Smooth muscle cell (in vitro differentiated cells): ENCODE results near the gene ARHGAP42. TPM values are rescaled to one million over a fixed set of nuclear protein-coding genes. Genes with fewer than 3 reads are reported as not detected.
"Not testable (repeated sequence)": the region's sequence is repeated elsewhere in the genome, so short reads cannot be mapped to it uniquely, and the experiment has no call there.

Experiments used
- DNase-seq: peaks from one replicate; lab custom pipeline; 2025; ENCODE audit not compliant: unreplicated experiment; lab: John Stamatoyannopoulos, UW
- H2AFZ ChIP-seq: fragments of 200-600 bp; sonication (generic); 2 replicates; pipeline ENCODE4 v1.6.0; 2016; ENCODE audit warnings: antibody characterized with exemption, low read depth, mild to moderate bottlenecking
- H3F3A ChIP-seq: fragments of 200-600 bp; sonication (generic); 2 replicates; pipeline ENCODE4 v1.6.0; 2017; ENCODE audit warnings: antibody characterized with exemption, low read depth
- H3K27ac ChIP-seq: fragments of 200-600 bp; sonication (generic); 2 replicates; pipeline ENCODE4 v1.5.1; 2016; ENCODE audit warnings: low read depth, mild to moderate bottlenecking
- H3K27me3 ChIP-seq: fragments of 200-600 bp; sonication (generic); 2 replicates; pipeline ENCODE4 v1.6.1; 2016; ENCODE audit warnings: low read depth, mild to moderate bottlenecking
- H3K36me3 ChIP-seq: fragments of 200-600 bp; sonication (generic); 2 replicates; pipeline ENCODE4 v1.5.1; 2016; ENCODE audit warnings: low read depth
- H3K4me1 ChIP-seq: fragments of 200-600 bp; sonication (generic); 2 replicates; pipeline ENCODE4 v1.5.1; 2016; ENCODE audit warnings: low read depth
- H3K4me2 ChIP-seq: fragments of 200-600 bp; sonication (generic); 2 replicates; pipeline ENCODE4 v1.6.0; 2016; ENCODE audit warnings: mild to moderate bottlenecking
- H3K4me3 ChIP-seq: fragments of 200-600 bp; sonication (generic); 2 replicates; pipeline ENCODE4 v1.5.1; 2016; ENCODE audit warnings: mild to moderate bottlenecking
- H3K79me2 ChIP-seq: fragments of 200-600 bp; sonication (generic); 2 replicates; pipeline ENCODE4 v1.6.0; 2016; ENCODE audit warnings: low read depth, mild to moderate bottlenecking
- H3K9ac ChIP-seq: fragments of 200-600 bp; sonication (generic); 2 replicates; pipeline ENCODE4 v1.6.0; 2016; ENCODE audit warnings: low read depth
- H3K9me3 ChIP-seq: fragments of 200-600 bp; sonication (generic); replicated peaks from 2 replicates; pipeline ENCODE4 v1.5.1; 2016; ENCODE audit warnings: low read depth
- H4K20me1 ChIP-seq: fragments of 200-600 bp; sonication (generic); 2 replicates; pipeline ENCODE4 v1.6.0; 2016; ENCODE audit warnings: low read depth
- WGBS: methylation state at CpG from one replicate; pipeline ENCODE4 v1.1.7; 2016; ENCODE audit warnings: low lambda C conversion rate; 5-methylcytosine and 5-hydroxymethylcytosine counted together
- polyA plus RNA-seq: library from polyadenylated mRNA; unstranded; fragments of >200 nt; fragmentation: Nextera tagmentation; extraction: Ambion mirVana; gene quantifications from 2 replicates; pipeline ENCODE4 v1.2.1, GENCODE V29; 2016
- total RNA-seq: library from RNA; depleted of rRNA; stranded (reverse); fragments of >200 nt; gene quantifications from 2 replicates; pipeline ENCODE4 v1.2.3, GENCODE V29; 2014
- TF ChIP-seq, protein P1 (sequence below): fragments of 200-600 bp; sonication (generic); IDR thresholded peaks from 2 replicates; pipeline ENCODE4 v1.5.1; 2017; ENCODE audit warnings: borderline replicate concordance, mild to moderate bottlenecking, antibody characterized with exemption; ENCODE audit not compliant: insufficient read depth, poor library complexity, severe bottlenecking

ARHGAP42 gene
- total and polyA plus RNA-seq, 2 experiments from 2014 or later: 12.2 to 53.4 TPM

DNA sequence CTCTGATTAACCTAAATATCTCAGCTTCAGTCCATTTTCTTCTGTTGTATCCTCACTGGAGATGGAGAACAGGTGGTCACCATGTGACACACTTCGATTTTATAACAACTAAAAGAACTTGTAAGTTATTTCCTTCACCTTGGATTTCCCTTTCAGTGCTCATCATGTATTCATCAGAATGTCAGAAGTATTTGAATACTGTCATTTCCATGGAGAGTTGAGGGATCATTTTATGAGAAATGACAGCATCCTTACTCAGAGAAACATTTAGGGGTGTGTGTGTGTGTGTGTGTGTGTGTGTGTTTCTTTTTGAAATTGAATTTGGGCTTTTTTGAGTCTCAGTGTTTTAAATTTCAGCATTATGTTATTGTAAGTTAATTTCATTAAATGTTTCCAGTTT, 205.8 kb downstream of the ARHGAP42 start:
- TF ChIP-seq, protein P1, sequence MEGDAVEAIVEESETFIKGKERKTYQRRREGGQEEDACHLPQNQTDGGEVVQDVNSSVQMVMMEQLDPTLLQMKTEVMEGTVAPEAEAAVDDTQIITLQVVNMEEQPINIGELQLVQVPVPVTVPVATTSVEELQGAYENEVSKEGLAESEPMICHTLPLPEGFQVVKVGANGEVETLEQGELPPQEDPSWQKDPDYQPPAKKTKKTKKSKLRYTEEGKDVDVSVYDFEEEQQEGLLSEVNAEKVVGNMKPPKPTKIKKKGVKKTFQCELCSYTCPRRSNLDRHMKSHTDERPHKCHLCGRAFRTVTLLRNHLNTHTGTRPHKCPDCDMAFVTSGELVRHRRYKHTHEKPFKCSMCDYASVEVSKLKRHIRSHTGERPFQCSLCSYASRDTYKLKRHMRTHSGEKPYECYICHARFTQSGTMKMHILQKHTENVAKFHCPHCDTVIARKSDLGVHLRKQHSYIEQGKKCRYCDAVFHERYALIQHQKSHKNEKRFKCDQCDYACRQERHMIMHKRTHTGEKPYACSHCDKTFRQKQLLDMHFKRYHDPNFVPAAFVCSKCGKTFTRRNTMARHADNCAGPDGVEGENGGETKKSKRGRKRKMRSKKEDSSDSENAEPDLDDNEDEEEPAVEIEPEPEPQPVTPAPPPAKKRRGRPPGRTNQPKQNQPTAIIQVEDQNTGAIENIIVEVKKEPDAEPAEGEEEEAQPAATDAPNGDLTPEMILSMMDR: no peak
- DNase-seq: no peak
- H3K4me1 ChIP-seq: peaks cover 7% of the 10 kb centered on the region
- H3K36me3 ChIP-seq: no peaks in the 10 kb centered on the region
- H3K27ac ChIP-seq: no peak overlapping the region
- 90% methylated on average over 1 of the region's 1 CpG for WGBS
- H3K4me3 ChIP-seq: no peak overlapping the region
- no peaks in the 10 kb centered on the region for H4K20me1 ChIP-seq
- peaks cover 20% of the 10 kb centered on the region for H3F3A ChIP-seq
- peaks cover 14% of the 10 kb centered on the region for H3K79me2 ChIP-seq
- no peak overlapping the region for H3K4me2 ChIP-seq
- H3K9me3 ChIP-seq: no peaks in the 10 kb centered on the region
- H3K27me3 ChIP-seq: no peaks in the 10 kb centered on the region
- no peak overlapping the region for H2AFZ ChIP-seq
- H3K9ac ChIP-seq: no peak overlapping the region

DNA sequence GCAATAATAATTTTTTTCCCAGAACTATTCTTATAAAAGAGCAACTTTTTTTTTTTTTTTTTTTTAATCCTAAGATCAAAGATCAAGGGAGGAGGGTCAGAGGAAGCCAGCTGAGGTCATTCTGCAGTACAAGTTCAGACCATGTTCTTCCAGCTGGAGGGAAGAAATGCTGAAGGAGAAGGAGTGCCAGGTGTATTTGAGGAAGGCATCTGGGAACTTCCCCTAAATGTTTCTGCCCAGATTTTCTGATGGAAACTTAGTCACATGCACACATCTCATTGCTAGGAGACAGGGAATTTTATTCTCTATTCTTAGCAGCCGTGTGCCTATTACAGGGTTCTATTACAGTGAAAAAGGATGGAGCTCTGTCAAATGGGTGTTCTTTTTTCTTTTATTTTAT, 208.4 kb downstream of the ARHGAP42 start:
- no peaks in the 10 kb centered on the region for H4K20me1 ChIP-seq
- H3K36me3 ChIP-seq: no peaks in the 10 kb centered on the region
- peaks cover 26% of the 10 kb centered on the region for H3K79me2 ChIP-seq
- peaks cover 15% of the 10 kb centered on the region for H3F3A ChIP-seq
- H2AFZ ChIP-seq: no peak overlapping the region
- TF ChIP-seq, protein P1: no peak
- no peak overlapping the region for H3K4me3 ChIP-seq
- no peak overlapping the region for H3K4me2 ChIP-seq
- no peak overlapping the region for H3K27ac ChIP-seq
- DNase-seq: no peak
- H3K27me3 ChIP-seq: no peaks in the 10 kb centered on the region
- WGBS: 96% methylated on average over 1 of the region's 1 CpG
- no peak overlapping the region for H3K9ac ChIP-seq
- peaks cover 3% of the 10 kb centered on the region for H3K4me1 ChIP-seq
- H3K9me3 ChIP-seq: no peaks in the 10 kb centered on the region

DNA sequence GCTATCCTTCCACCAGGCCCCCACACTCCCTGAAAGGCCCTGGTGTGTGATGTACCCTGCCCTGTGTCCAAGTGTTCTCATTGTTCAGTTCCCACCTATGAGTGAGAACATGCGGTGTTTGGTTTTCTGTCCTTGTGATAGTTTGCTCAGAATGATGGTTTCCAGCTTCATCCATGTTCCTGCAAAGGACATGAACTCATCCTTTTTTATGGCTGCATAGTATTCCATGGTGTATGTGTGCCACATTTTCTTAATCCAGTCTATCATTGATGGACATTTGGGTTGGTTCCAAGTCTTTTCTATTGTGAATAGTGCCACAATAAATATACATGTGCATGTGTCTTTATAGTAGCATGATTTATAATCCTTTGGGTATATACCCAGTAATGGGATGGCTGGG, 208.9 kb downstream of the ARHGAP42 start:
- H3K9me3 ChIP-seq, H3K36me3 ChIP-seq, H3K4me2 ChIP-seq, H3K9ac ChIP-seq, H3K4me3 ChIP-seq, H2AFZ ChIP-seq, H3K4me1 ChIP-seq, H4K20me1 ChIP-seq, H3K27me3 ChIP-seq, H3K27ac ChIP-seq, DNase-seq: not testable (repeated sequence)
- peaks cover 26% of the 10 kb centered on the region for H3K79me2 ChIP-seq
- 100% methylated on average over 1 of the region's 1 CpG for WGBS
- H3F3A ChIP-seq: peaks cover 13% of the 10 kb centered on the region

DNA sequence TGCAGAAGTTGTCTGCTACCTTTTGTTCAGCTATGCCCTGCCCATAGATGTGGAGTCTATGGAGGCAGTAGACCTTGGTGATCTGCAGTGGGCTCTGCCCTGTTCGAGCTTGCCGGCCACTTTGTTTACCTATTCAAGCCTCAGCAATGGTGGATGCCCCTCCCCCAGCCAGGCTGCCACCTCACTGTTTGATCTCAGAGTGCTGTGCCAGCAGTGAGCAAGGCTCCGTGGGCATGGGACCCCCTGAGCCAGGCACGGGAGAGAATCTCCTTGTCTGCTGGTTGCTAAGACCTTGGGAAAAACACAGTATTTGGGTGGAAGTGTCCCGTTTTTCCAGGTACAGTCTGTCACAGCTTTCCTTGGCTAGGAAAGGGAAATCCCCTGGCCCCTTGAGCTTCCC, 214.4 kb downstream of the ARHGAP42 start:
- 95% methylated on average over 5 of the region's 5 CpGs for WGBS
- H3K79me2 ChIP-seq: peaks cover 20% of the 10 kb centered on the region
- not testable (repeated sequence) for H3K27me3 ChIP-seq, H4K20me1 ChIP-seq, H3K4me1 ChIP-seq, H3K36me3 ChIP-seq, H3K4me2 ChIP-seq, H3K9ac ChIP-seq, H2AFZ ChIP-seq, H3K27ac ChIP-seq, H3K9me3 ChIP-seq, H3F3A ChIP-seq, H3K4me3 ChIP-seq, DNase-seq
